Trophoblast cell (in vitro differentiated cells and primary cell): ENCODE results near the gene JAZF1.

Experiments
- DNase-seq, 2 donors: peaks; one replicate each; pipeline ENCODE4 v3.0.0-alpha.2; 2016
- H2AFZ ChIP-seq: 2 replicates; pipeline ENCODE4 v1.6.1; 2013; ENCODE audit warnings: low read length, moderate library complexity, mild to moderate bottlenecking; ENCODE audit not compliant: insufficient read depth, poor library complexity
- H2AK5ac ChIP-seq: 2 replicates; pipeline ENCODE4 v1.6.1; 2013; ENCODE audit warnings: mild to moderate bottlenecking, low read length
- H2BK120ac ChIP-seq: 2 replicates; pipeline ENCODE4 v1.6.1; 2013; ENCODE audit warnings: low read length, mild to moderate bottlenecking, moderate library complexity; ENCODE audit not compliant: insufficient read depth, poor library complexity
- H2BK12ac ChIP-seq: 2 replicates; pipeline ENCODE4 v1.6.1; 2013; ENCODE audit warnings: mild to moderate bottlenecking, low read length, moderate library complexity
- H2BK5ac ChIP-seq: 2 replicates; pipeline ENCODE4 v1.6.1; 2013; ENCODE audit warnings: low read length, low read depth, moderate library complexity, mild to moderate bottlenecking; ENCODE audit not compliant: poor library complexity
- H3K14ac ChIP-seq: 2 replicates; pipeline ENCODE4 v1.6.1; 2013; ENCODE audit warnings: mild to moderate bottlenecking, low read length
- H3K18ac ChIP-seq: 2 replicates; pipeline ENCODE4 v1.6.1; 2013; ENCODE audit warnings: mild to moderate bottlenecking, low read length
- H3K23ac ChIP-seq: 2 replicates; pipeline ENCODE4 v1.6.1; 2013; ENCODE audit warnings: low read length
- H3K27ac ChIP-seq: 2 replicates; pipeline ENCODE4 v1.5.1; 2013; ENCODE audit warnings: low read depth, mild to moderate bottlenecking, inconsistent platforms, low read length, moderate library complexity
- H3K27me3 ChIP-seq: 2 replicates; pipeline ENCODE4 v1.6.1; 2013; ENCODE audit warnings: inconsistent platforms, mild to moderate bottlenecking, low read length, moderate library complexity; ENCODE audit not compliant: insufficient read depth
- H3K36me3 ChIP-seq, 2 experiments: 1 replicate in 1 of 2; 2 replicates in 1 of 2; pipeline ENCODE4 v1.6.1; 2013; ENCODE audit warnings: low read length in 2 of 2, mild to moderate bottlenecking in 2 of 2, moderate library complexity in 1 of 2; ENCODE audit not compliant: insufficient read depth in 2 of 2, control insufficient read depth in 1 of 2
- H3K4ac ChIP-seq: 2 replicates; pipeline ENCODE4 v1.6.1; 2013; ENCODE audit warnings: low read depth, mild to moderate bottlenecking, low read length, moderate library complexity
- H3K4me1 ChIP-seq, 2 experiments: 1 replicate in 1 of 2; 2 replicates in 1 of 2; pipeline ENCODE4 v1.6.1; 2013; ENCODE audit warnings: low read length in 2 of 2, mild to moderate bottlenecking in 2 of 2, moderate library complexity in 1 of 2; ENCODE audit not compliant: insufficient read depth in 2 of 2, control insufficient read depth in 1 of 2
- H3K4me2 ChIP-seq: 2 replicates; pipeline ENCODE4 v1.6.1; 2013; ENCODE audit warnings: inconsistent platforms, mild to moderate bottlenecking, low read length, moderate library complexity
- H3K4me3 ChIP-seq: 2 replicates; pipeline ENCODE4 v1.5.1; 2013; ENCODE audit warnings: mild to moderate bottlenecking, low read depth, low read length, inconsistent platforms
- H3K79me1 ChIP-seq: one replicate; pipeline ENCODE4 v1.6.1; 2013; ENCODE audit warnings: low read length
- H3K79me2 ChIP-seq: 2 replicates; pipeline ENCODE4 v1.6.1; 2013; ENCODE audit warnings: low read length, mild to moderate bottlenecking; ENCODE audit not compliant: control insufficient read depth, insufficient read depth, poor library complexity
- H3K9ac ChIP-seq: 2 replicates; pipeline ENCODE4 v1.6.1; 2013; ENCODE audit warnings: mild to moderate bottlenecking, low read length
- H3K9me3 ChIP-seq: 2 replicates; pipeline ENCODE4 v1.6.1; 2013; ENCODE audit warnings: low read depth, mild to moderate bottlenecking, control low read depth, inconsistent platforms, low read length; ENCODE audit not compliant: insufficient read depth
- H4K12ac ChIP-seq: 2 replicates; pipeline ENCODE4 v1.6.1; 2013; ENCODE audit warnings: low read depth, mild to moderate bottlenecking, low read length, moderate library complexity
- H4K8ac ChIP-seq: 2 replicates; pipeline ENCODE4 v1.6.1; 2013; ENCODE audit warnings: low read depth, mild to moderate bottlenecking, low read length, moderate library complexity
- H4K91ac ChIP-seq: one replicate; pipeline ENCODE4 v1.6.1; 2013; ENCODE audit warnings: low read depth, mild to moderate bottlenecking, low read length, moderate library complexity
- WGBS: extraction: QIAGEN DNeasy Blood & Tissue Kit; methylation state at CpG from one replicate; pipeline ENCODE4 v1.1.7; 2013; ENCODE audit warnings: missing lambda C conversion rate; ENCODE audit not compliant: insufficient read length, insufficient coverage; ENCODE audit errors: extremely low coverage; 5-methylcytosine and 5-hydroxymethylcytosine counted together

Gene JAZF1

GRCh38 chr7:27995228-27995627 lies 185.4 kb downstream of the JAZF1 start:
- Histone ChIP-seq H4K8ac (no peak overlapping the region), H3K18ac (no peak overlapping the region), H3K27me3 (no peaks in the 10 kb centered on the region), H3K27ac (no peak overlapping the region), H4K12ac (no peak overlapping the region), H2AK5ac (no peak overlapping the region), H4K91ac (no peak overlapping the region), H3K4me1 (no peaks in the 10 kb centered on the region), H3K79me2 (no peaks in the 10 kb centered on the region), H3K36me3 (no peaks in the 10 kb centered on the region), H2BK12ac (no peak overlapping the region), H3K79me1 (no peaks in the 10 kb centered on the region), H3K4me2 (no peak overlapping the region), H3K4me3 (no peak overlapping the region), H3K14ac (no peak overlapping the region), H3K9ac (no peak overlapping the region), H3K4ac (no peak overlapping the region), H2AFZ (no peak overlapping the region), H3K23ac (no peak overlapping the region), H3K9me3 (no peaks in the 10 kb centered on the region), H2BK5ac (no peak overlapping the region), H2BK120ac (no peak overlapping the region)
- no peak for DNase-seq
- WGBS = no CpG with 5 or more reads among the region's 3 CpGs

- H4K8ac ChIP-seq = no peak overlapping the region
- no peaks in the 10 kb centered on the region for H3K79me1 ChIP-seq
- no peak for DNase-seq
- H3K27me3 ChIP-seq = no peaks in the 10 kb centered on the region
- no peak overlapping the region for H3K9ac ChIP-seq
- no CpG with 5 or more reads among the region's 2 CpGs for WGBS
- no peak overlapping the region for H2BK120ac ChIP-seq
- H3K4ac ChIP-seq = no peak overlapping the region
- H3K14ac ChIP-seq = no peak overlapping the region
- H3K9me3 ChIP-seq = no peaks in the 10 kb centered on the region
- no peaks in the 10 kb centered on the region for H3K36me3 ChIP-seq
- no peak overlapping the region for H4K91ac ChIP-seq
- no peak overlapping the region for H3K18ac ChIP-seq
- no peak overlapping the region for H3K4me3 ChIP-seq
- H3K23ac ChIP-seq = no peak overlapping the region
- H3K27ac ChIP-seq = no peak overlapping the region
- no peak overlapping the region for H4K12ac ChIP-seq
- H3K4me2 ChIP-seq = no peak overlapping the region
- H2AK5ac ChIP-seq = no peak overlapping the region
- no peaks in the 10 kb centered on the region for H3K4me1 ChIP-seq
- H2AFZ ChIP-seq = no peak overlapping the region
- no peaks in the 10 kb centered on the region for H3K79me2 ChIP-seq
- H2BK5ac ChIP-seq = no peak overlapping the region
- H2BK12ac ChIP-seq = no peak overlapping the region
Measured at GRCh38 chr7:27994639-27995038, 186.0 kb downstream of the JAZF1 start.

- Histone ChIP-seq H4K12ac (no peak overlapping the region), H3K9me3 (no peaks in the 10 kb centered on the region), H3K18ac (no peak overlapping the region), H3K14ac (no peak overlapping the region), H3K9ac (no peak overlapping the region), H3K4me1 (no peaks in the 10 kb centered on the region), H2BK120ac (no peak overlapping the region), H2AK5ac (no peak overlapping the region), H3K4me2 (no peak overlapping the region), H3K79me2 (no peaks in the 10 kb centered on the region), H3K27ac (no peak overlapping the region), H3K23ac (no peak overlapping the region), H3K79me1 (no peaks in the 10 kb centered on the region), H2BK5ac (no peak overlapping the region), H2AFZ (no peak overlapping the region), H4K8ac (no peak overlapping the region), H2BK12ac (no peak overlapping the region), H3K27me3 (no peaks in the 10 kb centered on the region), H3K4me3 (no peak overlapping the region), H3K36me3 (no peaks in the 10 kb centered on the region), H4K91ac (no peak overlapping the region), H3K4ac (no peak overlapping the region)
- WGBS = no CpG with 5 or more reads among the region's 8 CpGs
- no peak for DNase-seq
Measured at GRCh38 chr7:27992755-27993493, 187.7 kb downstream of the JAZF1 start.

GRCh38 chr7:27992097-27992496 lies 188.5 kb downstream of the JAZF1 start:
- Histone ChIP-seq H3K36me3 (no peaks in the 10 kb centered on the region), H2BK120ac (no peak overlapping the region), H3K14ac (no peak overlapping the region), H3K4me1 (no peaks in the 10 kb centered on the region), H2BK12ac (no peak overlapping the region), H3K23ac (no peak overlapping the region), H3K4ac (no peak overlapping the region), H2BK5ac (no peak overlapping the region), H3K9ac (no peak overlapping the region), H2AK5ac (no peak overlapping the region), H3K4me3 (no peak overlapping the region), H3K79me1 (no peaks in the 10 kb centered on the region), H3K9me3 (no peaks in the 10 kb centered on the region), H2AFZ (no peak overlapping the region), H3K79me2 (no peaks in the 10 kb centered on the region), H3K18ac (no peak overlapping the region), H4K12ac (no peak overlapping the region), H4K8ac (no peak overlapping the region), H4K91ac (no peak overlapping the region), H3K4me2 (no peak overlapping the region), H3K27me3 (no peaks in the 10 kb centered on the region), H3K27ac (no peak overlapping the region)
- no CpG with 5 or more reads among the region's 4 CpGs for WGBS
- DNase-seq = no peak
